ENCODE measurements around the gene LRRC63.

DNA sequence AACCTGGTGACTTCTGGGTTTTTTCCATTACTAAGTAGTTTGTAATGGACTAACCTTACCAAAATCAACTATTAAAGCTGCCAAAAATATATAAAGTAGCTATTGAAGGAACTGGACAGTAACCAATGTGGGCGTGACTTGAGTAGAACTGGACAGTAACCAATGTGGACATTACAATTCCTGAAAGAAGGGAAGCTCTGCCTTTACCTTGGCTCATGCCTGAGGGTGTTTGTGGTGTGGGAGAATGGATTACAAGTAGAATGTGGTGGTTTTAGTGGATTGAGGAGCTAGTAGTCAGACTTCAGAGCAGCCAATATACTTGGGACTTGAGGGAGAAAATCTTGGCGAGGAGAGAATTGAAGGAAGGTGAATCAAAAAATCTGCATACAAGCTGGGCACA, 17.5 kb downstream of the LRRC63 start:
- TF ChIP-seq, protein P1, sequence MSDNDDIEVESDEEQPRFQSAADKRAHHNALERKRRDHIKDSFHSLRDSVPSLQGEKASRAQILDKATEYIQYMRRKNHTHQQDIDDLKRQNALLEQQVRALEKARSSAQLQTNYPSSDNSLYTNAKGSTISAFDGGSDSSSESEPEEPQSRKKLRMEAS (IDR thresholded peaks at IDR 0.05; ENCODE audit: low read depth) = no peak
- TF ChIP-seq RAD21 (IDR thresholded peaks at IDR 0.05; ENCODE audit: low read length) = no peak
- no peak for TF ChIP-seq PBX3 (IDR thresholded peaks at IDR 0.05)
- TF ChIP-seq CTCF (IDR thresholded peaks at IDR 0.05) = no peak
- TF ChIP-seq SIN3A (IDR thresholded peaks at IDR 0.05; ENCODE audit: borderline replicate concordance, low read depth, low read length) = no peak
- no peak for TF ChIP-seq EZH2phosphoT487 (IDR thresholded peaks at IDR 0.05; ENCODE audit: borderline replicate concordance, low read depth)
- TF ChIP-seq POLR2AphosphoS5 (IDR thresholded peaks at IDR 0.05; ENCODE audit: low read depth, low read length) = no peak
